Spleen (tissue), 7 donors: ENCODE measurements around the gene PIK3R4.

Experiments
- POLR2AphosphoS5 ChIP-seq, 3 donors: sonication (generic); formaldehyde crosslinking; IDR thresholded peaks; one replicate each; pipeline ENCODE4 v1.5.1; 2017; ENCODE audit warnings: antibody characterized with exemption in 3 of 3
- TF ChIP-seq, protein P1 (sequence below), 11 experiments: fragments of 200-600 bp in 7 of 11; fragments of 450-650 bp in 4 of 11; sonication (generic) in 4 of 11; IDR thresholded peaks in 8 of 11; conservative IDR thresholded peaks in 3 of 11; 1 replicate in 7 of 11; 2 replicates in 4 of 11; pipeline versions ENCODE4 v1.4.0 to v1.8.0; 2016 to 2021; ENCODE audit warnings: antibody characterized with exemption in 11 of 11, inconsistent platforms in 4 of 11, mild to moderate bottlenecking in 1 of 11
- donor health status: DM: no; HTN: no; CAD: no; lungs with moderate emphysema.
- donor health status: DM: no; HTN: no; CAD: no.
- donor health status: DM: no; HTN: no; CAD: no.

- no peak for TF ChIP-seq POLR2AphosphoS5 (IDR thresholded peaks at IDR 0.05)
- TF ChIP-seq, protein P1, sequence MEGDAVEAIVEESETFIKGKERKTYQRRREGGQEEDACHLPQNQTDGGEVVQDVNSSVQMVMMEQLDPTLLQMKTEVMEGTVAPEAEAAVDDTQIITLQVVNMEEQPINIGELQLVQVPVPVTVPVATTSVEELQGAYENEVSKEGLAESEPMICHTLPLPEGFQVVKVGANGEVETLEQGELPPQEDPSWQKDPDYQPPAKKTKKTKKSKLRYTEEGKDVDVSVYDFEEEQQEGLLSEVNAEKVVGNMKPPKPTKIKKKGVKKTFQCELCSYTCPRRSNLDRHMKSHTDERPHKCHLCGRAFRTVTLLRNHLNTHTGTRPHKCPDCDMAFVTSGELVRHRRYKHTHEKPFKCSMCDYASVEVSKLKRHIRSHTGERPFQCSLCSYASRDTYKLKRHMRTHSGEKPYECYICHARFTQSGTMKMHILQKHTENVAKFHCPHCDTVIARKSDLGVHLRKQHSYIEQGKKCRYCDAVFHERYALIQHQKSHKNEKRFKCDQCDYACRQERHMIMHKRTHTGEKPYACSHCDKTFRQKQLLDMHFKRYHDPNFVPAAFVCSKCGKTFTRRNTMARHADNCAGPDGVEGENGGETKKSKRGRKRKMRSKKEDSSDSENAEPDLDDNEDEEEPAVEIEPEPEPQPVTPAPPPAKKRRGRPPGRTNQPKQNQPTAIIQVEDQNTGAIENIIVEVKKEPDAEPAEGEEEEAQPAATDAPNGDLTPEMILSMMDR (IDR thresholded peaks at IDR 0.05 in 8 of 11, conservative IDR thresholded peaks at IDR 0.05 in 3 of 11), result no peak
These were observed 37.0 kb upstream of the PIK3R4 start for GRCh38 chr3:130783629-130784028.
